HepG2 (cell line): ENCODE data around the gene CTNNBIP1. TPM values are rescaled to one million over a fixed set of nuclear protein-coding genes. Genes with fewer than 3 reads are reported as not detected.

Experiments used
- BORCS8-MEF2B ChIP-seq: sonication (generic); formaldehyde crosslinking; IDR thresholded peaks from 2 replicates; pipeline ENCODE4 v1.8.0; 2022; ENCODE audit warnings: mild to moderate bottlenecking, missing genetic modification reagents
- ELF3 ChIP-seq: IDR thresholded peaks from 2 replicates; pipeline ENCODE4 v1.6.1; 2016; ENCODE audit warnings: missing genetic modification reagents, missing compliant biosample characterization
- GPBP1L1 ChIP-seq: sonication (generic); formaldehyde crosslinking; IDR thresholded peaks from 2 replicates; pipeline ENCODE4 v1.5.0; 2020; ENCODE audit warnings: mild to moderate bottlenecking, missing genetic modification reagents
- MBD4 ChIP-seq: IDR thresholded peaks from 2 replicates; pipeline ENCODE4 v1.6.1; 2012; ENCODE audit warnings: low read length, inconsistent platforms, borderline replicate concordance
- MEIS1 ChIP-seq: sonication (generic); formaldehyde crosslinking; IDR thresholded peaks from 2 replicates; pipeline ENCODE4 v1.9.0; 2021; ENCODE audit warnings: mild to moderate bottlenecking, missing genetic modification reagents, moderate library complexity, borderline replicate concordance
- MLLT10 ChIP-seq: sonication (generic); formaldehyde crosslinking; IDR thresholded peaks from 2 replicates; pipeline ENCODE4 v1.4.0; 2020; ENCODE audit warnings: missing genetic modification reagents
- RXRB ChIP-seq: IDR thresholded peaks from 2 replicates; pipeline ENCODE4 v1.6.1; 2016; ENCODE audit warnings: borderline replicate concordance, missing genetic modification reagents, missing compliant biosample characterization
- SETDB1 ChIP-seq: sonication (generic); formaldehyde crosslinking; IDR thresholded peaks from 2 replicates; pipeline ENCODE4 v1.5.1; 2020; ENCODE audit warnings: missing genetic modification reagents, mild to moderate bottlenecking, borderline replicate concordance
- TBL1XR1 ChIP-seq: fragments of 150-350 bp; IDR thresholded peaks from 2 replicates; pipeline ENCODE4 v1.6.1; 2014; ENCODE audit warnings: borderline replicate concordance, low read length; ENCODE audit not compliant: partially characterized antibody
- TBX3 ChIP-seq: fragments of 450-650 bp; IDR thresholded peaks from 2 replicates; pipeline ENCODE4 v1.6.1; 2017; ENCODE audit warnings: antibody characterized with exemption, mild to moderate bottlenecking, inconsistent platforms, borderline replicate concordance
- ZBTB34 ChIP-seq: sonication (generic); formaldehyde crosslinking; IDR thresholded peaks from 2 replicates; pipeline ENCODE4 v1.8.0; 2022; ENCODE audit warnings: mild to moderate bottlenecking, missing genetic modification reagents
- ZNF256 ChIP-seq: sonication (generic); formaldehyde crosslinking; conservative IDR thresholded peaks from 2 replicates; pipeline ENCODE4 v1.4.0; 2020; ENCODE audit warnings: missing genetic modification reagents
- ZNF460 ChIP-seq: sonication (generic); formaldehyde crosslinking; IDR thresholded peaks from 2 replicates; pipeline ENCODE4 v1.5.1; 2020; ENCODE audit warnings: missing genetic modification reagents, mild to moderate bottlenecking, borderline replicate concordance
- ZNF747 ChIP-seq: sonication (generic); formaldehyde crosslinking; IDR thresholded peaks from 2 replicates; pipeline ENCODE4 v1.8.1; 2023; ENCODE audit warnings: missing genetic modification reagents, mild to moderate bottlenecking, borderline replicate concordance
- ZNF768 ChIP-seq: sonication (generic); formaldehyde crosslinking; IDR thresholded peaks from 2 replicates; pipeline ENCODE4 v1.4.0; 2020; ENCODE audit warnings: missing genetic modification reagents
- ZNF792 ChIP-seq: IDR thresholded peaks from 2 replicates; pipeline ENCODE4 v1.6.1; 2016
- ZNF816 ChIP-seq: sonication (generic); formaldehyde crosslinking; IDR thresholded peaks from 2 replicates; pipeline ENCODE4 v1.8.0; 2022; ENCODE audit warnings: missing genetic modification reagents, mild to moderate bottlenecking, borderline replicate concordance
- polyA plus RNA-seq, 8 experiments: library from polyadenylated mRNA; depleted of rRNA in 3 of 8; stranded (reverse) in 7 of 8; unstranded in 1 of 8; fragments of >200 nt; fragmentation: Illumina TruSeq in 4 of 8; extraction: Trizol in 4 of 8; gene quantifications; 2 replicates each; pipeline versions ENCODE4 v1.2.1 to v1.2.3, GENCODE V29; 2011 to 2016; ENCODE audit warnings: low read depth in 4 of 8, missing spikeins in 1 of 8, mixed read lengths in 1 of 8; ENCODE audit not compliant: insufficient read depth in 1 of 8
- total RNA-seq, 5 experiments: library from RNA; depleted of rRNA; stranded (reverse); fragments of >200 nt; fragmentation: Illumina TruSeq; extraction: Trizol; gene quantifications; 2 replicates each; pipeline ENCODE4 v1.2.3, GENCODE V29; 2016; ENCODE audit warnings: low read depth in 1 of 5
- TF ChIP-seq, protein P1 (sequence below): IDR thresholded peaks from 2 replicates; pipeline ENCODE4 v1.6.1; 2018; ENCODE audit warnings: missing genetic modification reagents
- TF ChIP-seq, protein P2 (sequence below): sonication (generic); formaldehyde crosslinking; IDR thresholded peaks from 2 replicates; pipeline ENCODE4 v1.5.0; 2020; ENCODE audit warnings: mild to moderate bottlenecking, missing genetic modification reagents, moderate library complexity
- TF ChIP-seq, protein P3 (sequence below): sonication (generic); formaldehyde crosslinking; IDR thresholded peaks from 2 replicates; pipeline ENCODE4 v1.5.0; 2020; ENCODE audit warnings: missing genetic modification reagents

The CTNNBIP1 gene
- total and polyA plus RNA-seq, 2 of the 13 experiments (the other 11 are each of a cell fraction or from before 2014, with no cell fraction given): 71.7 to 83.0 TPM

DNA sequence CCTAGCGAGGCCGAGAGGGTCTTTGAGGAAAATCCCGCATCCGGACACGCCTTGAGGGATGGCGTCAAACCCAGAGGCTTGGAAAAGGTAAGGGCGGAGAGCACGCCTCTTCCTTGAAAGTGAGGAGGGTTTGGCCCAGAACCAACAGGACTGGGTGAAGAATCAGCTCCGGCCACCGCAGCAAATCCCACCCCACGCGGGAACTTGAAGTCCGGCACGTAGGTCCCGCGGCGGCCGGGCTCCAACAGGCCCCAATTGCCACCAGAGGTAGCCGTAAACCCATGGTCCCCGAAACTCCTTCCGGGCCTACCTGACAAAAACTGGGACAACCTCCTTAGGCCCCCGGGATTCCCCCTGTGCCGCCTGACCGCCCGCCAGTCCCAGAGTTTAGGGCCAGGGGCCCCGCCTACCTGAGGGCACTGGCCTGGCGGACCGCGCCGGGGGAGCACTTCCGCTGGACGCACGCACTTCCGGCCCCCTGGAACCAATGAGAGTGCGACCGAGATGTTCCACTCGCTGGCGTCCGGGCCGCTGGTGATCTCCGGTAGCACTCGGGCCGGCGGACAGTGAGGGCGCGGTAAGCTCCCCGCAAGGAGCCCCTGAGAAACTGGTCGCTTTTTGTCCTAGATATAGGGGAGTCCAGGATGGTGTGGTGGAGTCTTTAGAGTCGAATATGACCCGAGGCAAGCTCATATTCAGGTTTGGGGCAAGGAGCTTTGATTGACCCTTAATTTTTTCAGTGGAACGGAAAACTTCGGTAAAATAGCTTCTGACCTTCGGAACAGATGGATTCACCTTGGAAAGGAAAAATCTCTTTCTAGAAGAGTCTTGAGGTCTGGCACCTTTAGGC, 33.1 kb upstream of the CTNNBIP1 start, which contains the start of the genes LZIC and NMNAT1 (continued):
- TF ChIP-seq RXRB (CRISPR knock-in tag) (peak; percentile 63), ZNF747 (CRISPR knock-in tag) (peak; percentile 63; the same call in 1 of the 2 replicates), ZNF256 (CRISPR knock-in tag) (peak; percentile 22; the same call in 1 of the 2 replicates), ZNF768 (CRISPR knock-in tag) (peak; percentile 88; the same call in 1 of the 2 replicates), ZBTB34 (CRISPR knock-in tag) (no peak), MEIS1 (no peak), MLLT10 (CRISPR knock-in tag) (no peak), ELF3 (CRISPR knock-in tag) (peak; percentile 24; the same call in 1 of the 2 replicates), TBL1XR1 (peak; percentile 68), GPBP1L1 (CRISPR knock-in tag) (no peak), ZNF816 (CRISPR knock-in tag) (no peak; the same call in 1 of the 2 replicates), ZNF792 (CRISPR knock-in tag) (peak; percentile 91), TBX3 (no peak), ZNF460 (CRISPR knock-in tag) (no peak; the same call in 1 of the 2 replicates), SETDB1 (CRISPR knock-in tag) (no peak), BORCS8-MEF2B (peak; percentile 69), MBD4 (no peak)
- TF ChIP-seq, protein P1, sequence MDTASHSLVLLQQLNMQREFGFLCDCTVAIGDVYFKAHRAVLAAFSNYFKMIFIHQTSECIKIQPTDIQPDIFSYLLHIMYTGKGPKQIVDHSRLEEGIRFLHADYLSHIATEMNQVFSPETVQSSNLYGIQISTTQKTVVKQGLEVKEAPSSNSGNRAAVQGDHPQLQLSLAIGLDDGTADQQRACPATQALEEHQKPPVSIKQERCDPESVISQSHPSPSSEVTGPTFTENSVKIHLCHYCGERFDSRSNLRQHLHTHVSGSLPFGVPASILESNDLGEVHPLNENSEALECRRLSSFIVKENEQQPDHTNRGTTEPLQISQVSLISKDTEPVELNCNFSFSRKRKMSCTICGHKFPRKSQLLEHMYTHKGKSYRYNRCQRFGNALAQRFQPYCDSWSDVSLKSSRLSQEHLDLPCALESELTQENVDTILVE (CRISPR knock-in tag): peak; percentile 94
- TF ChIP-seq, protein P2, sequence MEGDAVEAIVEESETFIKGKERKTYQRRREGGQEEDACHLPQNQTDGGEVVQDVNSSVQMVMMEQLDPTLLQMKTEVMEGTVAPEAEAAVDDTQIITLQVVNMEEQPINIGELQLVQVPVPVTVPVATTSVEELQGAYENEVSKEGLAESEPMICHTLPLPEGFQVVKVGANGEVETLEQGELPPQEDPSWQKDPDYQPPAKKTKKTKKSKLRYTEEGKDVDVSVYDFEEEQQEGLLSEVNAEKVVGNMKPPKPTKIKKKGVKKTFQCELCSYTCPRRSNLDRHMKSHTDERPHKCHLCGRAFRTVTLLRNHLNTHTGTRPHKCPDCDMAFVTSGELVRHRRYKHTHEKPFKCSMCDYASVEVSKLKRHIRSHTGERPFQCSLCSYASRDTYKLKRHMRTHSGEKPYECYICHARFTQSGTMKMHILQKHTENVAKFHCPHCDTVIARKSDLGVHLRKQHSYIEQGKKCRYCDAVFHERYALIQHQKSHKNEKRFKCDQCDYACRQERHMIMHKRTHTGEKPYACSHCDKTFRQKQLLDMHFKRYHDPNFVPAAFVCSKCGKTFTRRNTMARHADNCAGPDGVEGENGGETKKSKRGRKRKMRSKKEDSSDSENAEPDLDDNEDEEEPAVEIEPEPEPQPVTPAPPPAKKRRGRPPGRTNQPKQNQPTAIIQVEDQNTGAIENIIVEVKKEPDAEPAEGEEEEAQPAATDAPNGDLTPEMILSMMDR (CRISPR knock-in tag): no peak
- TF ChIP-seq, protein P3, sequence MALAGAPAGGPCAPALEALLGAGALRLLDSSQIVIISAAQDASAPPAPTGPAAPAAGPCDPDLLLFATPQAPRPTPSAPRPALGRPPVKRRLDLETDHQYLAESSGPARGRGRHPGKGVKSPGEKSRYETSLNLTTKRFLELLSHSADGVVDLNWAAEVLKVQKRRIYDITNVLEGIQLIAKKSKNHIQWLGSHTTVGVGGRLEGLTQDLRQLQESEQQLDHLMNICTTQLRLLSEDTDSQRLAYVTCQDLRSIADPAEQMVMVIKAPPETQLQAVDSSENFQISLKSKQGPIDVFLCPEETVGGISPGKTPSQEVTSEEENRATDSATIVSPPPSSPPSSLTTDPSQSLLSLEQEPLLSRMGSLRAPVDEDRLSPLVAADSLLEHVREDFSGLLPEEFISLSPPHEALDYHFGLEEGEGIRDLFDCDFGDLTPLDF (CRISPR knock-in tag): peak; percentile 76
